HFFc6 (cell line): ENCODE results near the gene CAPN8. TPM values are rescaled to one million over a fixed set of nuclear protein-coding genes. Genes with fewer than 3 reads are reported as not detected.

Experiments
- DNase-seq: peaks from one replicate; pipeline ENCODE4 v3.0.0-alpha.2; 2018
- H3K27ac Mint-ChIP-seq: 2 replicates; pipeline ENCODE4 v1.8.0; 2020; ENCODE audit warnings: mild to moderate bottlenecking, mixed read lengths
- H3K27me3 Mint-ChIP-seq: 2 replicates; pipeline ENCODE4 v1.8.0; 2021; ENCODE audit warnings: mild to moderate bottlenecking, moderate library complexity, mixed read lengths; ENCODE audit not compliant: insufficient read depth
- H3K36me3 Mint-ChIP-seq: 2 replicates; pipeline ENCODE4 v1.8.0; 2021; ENCODE audit warnings: low read depth, mixed read lengths
- H3K4me1 Mint-ChIP-seq: 2 replicates; pipeline ENCODE4 v1.8.0; 2020; ENCODE audit warnings: low read depth, mixed read lengths
- H3K4me3 Mint-ChIP-seq: 2 replicates; pipeline ENCODE4 v1.8.0; 2020; ENCODE audit warnings: mild to moderate bottlenecking, moderate library complexity, mixed read lengths
- H3K9me3 Mint-ChIP-seq: 2 replicates; pipeline ENCODE4 v1.8.0; 2020; ENCODE audit warnings: mild to moderate bottlenecking, mixed read lengths
- CTCF ChIP-seq: fragments of 200-600 bp; sonication (generic); IDR thresholded peaks from 2 replicates; pipeline ENCODE4 v1.5.0; 2021; ENCODE audit warnings: antibody characterized with exemption, mild to moderate bottlenecking
- long read RNA-seq: library from polyadenylated mRNA; unstranded; transcript quantifications from one replicate; pipeline ENCODE4 v2.0.0, GENCODE V29; 2019
- total RNA-seq, 6 experiments: library from RNA; stranded (reverse); fragmentation: NEBNext Ultra II Directional; extraction: Animal tissue kit (Norgen Biotek cat#: 25700); gene quantifications; 2 replicates in 1 of 6; 3 replicates in 5 of 6; pipeline ENCODE4 v1.2.3, GENCODE V29; 2021

The CAPN8 gene
- not detected for total RNA-seq
- long read RNA-seq, result 0 reads

GRCh38 chr1:223665592-223666312 is at the start of gene CAPN8:
CAPN8 (minus strand) TSS chr1:223665701; CDS start chr1:223665646, 55 bp downstream.
- no peak for TF ChIP-seq CTCF
- no peak within 1 kb of the TSS for H3K27ac Mint-ChIP-seq
- H3K4me1 Mint-ChIP-seq, result peaks cover 12% of the 10 kb centered on the region
- H3K27me3 Mint-ChIP-seq, result peaks cover 26% of the 10 kb centered on the region
- peak; percentile 2 for DNase-seq
- no peaks in the 10 kb centered on the region for H3K9me3 Mint-ChIP-seq
- H3K36me3 Mint-ChIP-seq, result no peaks in the 10 kb centered on the region
- no peak within 1 kb of the TSS for H3K4me3 Mint-ChIP-seq

- peaks cover 77% of the 10 kb centered on the region for H3K4me1 Mint-ChIP-seq
- peak overlapping the region; percentile 95 for H3K27ac Mint-ChIP-seq
- H3K36me3 Mint-ChIP-seq, result peaks cover 53% of the 10 kb centered on the region
- no peaks in the 10 kb centered on the region for H3K9me3 Mint-ChIP-seq
- no peak; the same call in 1 of the 2 replicates for TF ChIP-seq CTCF
- peak overlapping the region; percentile 88 for H3K4me3 Mint-ChIP-seq
- peaks cover 8% of the 10 kb centered on the region for H3K27me3 Mint-ChIP-seq
- DNase-seq, result peak; percentile 87
Measured at GRCh38 chr1:223714849-223715603, 49.5 kb upstream of the CAPN8 start.

GRCh38 chr1:223714421-223714724 is 48.9 kb upstream of the CAPN8 start:
- peaks cover 47% of the 10 kb centered on the region for H3K36me3 Mint-ChIP-seq
- H3K4me1 Mint-ChIP-seq, result peaks cover 76% of the 10 kb centered on the region

GRCh38 chr1:223713546-223714420 is 48.3 kb upstream of the CAPN8 start:
- peaks cover 76% of the 10 kb centered on the region for H3K4me1 Mint-ChIP-seq
- peaks cover 8% of the 10 kb centered on the region for H3K27me3 Mint-ChIP-seq
- peak overlapping the region; percentile 88 for H3K4me3 Mint-ChIP-seq
- H3K9me3 Mint-ChIP-seq, result no peaks in the 10 kb centered on the region
- no peak for TF ChIP-seq CTCF
- no peak for DNase-seq
- H3K27ac Mint-ChIP-seq, result peak overlapping the region; percentile 95
- peaks cover 41% of the 10 kb centered on the region for H3K36me3 Mint-ChIP-seq

More at GRCh38 chr1:223714421-223714724, 48.9 kb upstream of the CAPN8 start:
- Mint-ChIP-seq H3K27ac (peak overlapping the region; percentile 95), H3K4me3 (peak overlapping the region; percentile 88), H3K27me3 (peaks cover 8% of the 10 kb centered on the region), H3K9me3 (no peaks in the 10 kb centered on the region)
- no peak for TF ChIP-seq CTCF
- DNase-seq, result no peak

- Mint-ChIP-seq H3K27me3 (peaks cover 9% of the 10 kb centered on the region), H3K27ac (peak overlapping the region; percentile 95), H3K9me3 (no peaks in the 10 kb centered on the region), H3K4me1 (peaks cover 76% of the 10 kb centered on the region), H3K4me3 (peak overlapping the region; percentile 88), H3K36me3 (peaks cover 38% of the 10 kb centered on the region)
- TF ChIP-seq CTCF, result no peak
- DNase-seq, result no peak
Measured at GRCh38 chr1:223712850-223713474, 47.5 kb upstream of the CAPN8 start.
